Stimulated activated naive CD8-positive, alpha-beta T cell treated with anti-CD3 and anti-CD28 coated beads, Interleukin-15, Interleukin-2, amounts not matched to agents 100 ng/mL and 50 ng/mL, for 24 hours (primary cell): ENCODE results near the gene FBH1.
A peak's percentile ranks its signal among the peaks of the same experiment; 100 is the strongest.
"Not testable (repeated sequence)": the region's sequence is repeated elsewhere in the genome, so short reads cannot be mapped to it uniquely, and the experiment has no call there.

Source experiments
- H3K27ac Mint-ChIP-seq: one replicate; pipeline ENCODE4 v1.8.0; 2021; ENCODE audit warnings: mild to moderate bottlenecking, mixed read lengths
- H3K27me3 Mint-ChIP-seq: one replicate; pipeline ENCODE4 v1.8.0; 2021; ENCODE audit warnings: mixed read lengths
- H3K36me3 Mint-ChIP-seq: one replicate; pipeline ENCODE4 v1.8.0; 2021; ENCODE audit warnings: low read depth, mixed read lengths
- H3K4me1 Mint-ChIP-seq: one replicate; pipeline ENCODE4 v1.8.0; 2021; ENCODE audit warnings: low read depth, mixed read lengths
- H3K4me3 Mint-ChIP-seq: one replicate; pipeline ENCODE4 v1.8.0; 2021; ENCODE audit warnings: mild to moderate bottlenecking, mixed read lengths
- H3K9me3 Mint-ChIP-seq: one replicate; pipeline ENCODE4 v1.8.0; 2021; ENCODE audit warnings: mixed read lengths

FBH1 gene

DNA sequence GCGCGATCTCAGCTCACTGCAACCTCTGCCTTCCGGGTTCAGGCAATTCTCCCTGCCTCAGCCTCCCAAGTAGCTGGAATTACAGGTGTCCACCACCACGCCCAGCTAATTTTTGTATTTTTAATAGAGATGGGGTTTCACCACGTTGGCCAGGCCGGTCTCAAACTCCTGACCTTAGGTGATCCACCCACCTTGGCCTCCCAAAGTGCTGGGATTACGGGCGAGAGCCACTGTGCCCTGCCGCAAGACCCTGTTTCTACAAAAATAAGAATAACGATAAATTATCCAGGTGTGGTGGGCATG lies 70.9 kb downstream of the FBH1 start:
- H3K9me3 Mint-ChIP-seq, H3K27ac Mint-ChIP-seq, H3K27me3 Mint-ChIP-seq, H3K4me3 Mint-ChIP-seq, H3K4me1 Mint-ChIP-seq: not testable (repeated sequence)
- H3K36me3 Mint-ChIP-seq = peaks cover 70% of the 10 kb centered on the region

GRCh38 chr10:5961405-5962100 lies 71.5 kb downstream of the FBH1 start:
- H3K9me3 Mint-ChIP-seq = no peaks in the 10 kb centered on the region
- peaks cover 64% of the 10 kb centered on the region for H3K36me3 Mint-ChIP-seq
- H3K4me3 Mint-ChIP-seq = no peak overlapping the region

GRCh38 chr10:5962358-5962940 lies 72.4 kb downstream of the FBH1 start:
- H3K36me3 Mint-ChIP-seq = peaks cover 64% of the 10 kb centered on the region
- not testable (repeated sequence) for H3K27ac Mint-ChIP-seq, H3K9me3 Mint-ChIP-seq, H3K4me3 Mint-ChIP-seq, H3K27me3 Mint-ChIP-seq, H3K4me1 Mint-ChIP-seq

More at GRCh38 chr10:5961405-5962100, 71.5 kb downstream of the FBH1 start:
- H3K27me3 Mint-ChIP-seq = no peaks in the 10 kb centered on the region
- H3K4me1 Mint-ChIP-seq = no peaks in the 10 kb centered on the region
- no peak overlapping the region for H3K27ac Mint-ChIP-seq

DNA sequence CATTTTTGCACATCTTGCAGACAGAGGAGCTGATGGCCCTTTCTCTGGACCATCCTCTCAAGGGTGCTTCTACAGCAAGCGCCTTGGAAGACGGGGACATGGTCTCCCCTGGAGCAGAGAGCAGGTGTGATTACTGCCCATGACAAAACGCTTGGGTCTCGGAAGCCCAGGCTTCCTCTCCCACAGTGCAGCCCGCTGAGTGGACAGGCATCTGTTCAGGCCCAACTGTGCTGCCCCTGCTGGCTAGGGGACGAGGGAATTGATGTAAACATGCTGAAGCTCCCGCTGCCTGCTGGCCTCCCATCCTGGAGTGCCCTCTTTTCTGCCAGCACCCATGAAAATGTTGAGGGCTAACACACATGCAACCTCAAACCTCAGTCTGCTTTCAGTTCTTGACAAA lies 73.0 kb downstream of the FBH1 start:
- no peaks in the 10 kb centered on the region for H3K4me1 Mint-ChIP-seq

DNA sequence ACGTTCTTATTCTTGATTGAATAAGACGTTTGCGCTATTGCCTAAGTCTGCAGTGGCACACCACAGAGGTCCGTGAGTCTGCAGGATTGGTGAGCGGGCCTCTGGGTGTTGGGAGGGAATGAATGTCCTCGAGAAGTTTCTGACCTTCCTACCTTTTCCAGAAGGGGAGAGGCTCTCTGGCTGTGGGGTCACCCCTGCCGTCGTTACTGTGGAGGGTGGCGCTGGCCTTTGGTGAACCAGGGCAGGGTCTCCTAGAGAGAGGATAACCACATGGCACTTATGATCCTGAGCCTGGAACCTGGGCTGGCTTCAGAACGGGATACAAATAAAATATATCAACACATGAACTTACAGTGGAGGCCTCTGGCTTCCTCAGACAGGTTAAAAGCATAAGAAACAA lies 73.5 kb downstream of the FBH1 start:
- no peaks in the 10 kb centered on the region for H3K27me3 Mint-ChIP-seq
- no peaks in the 10 kb centered on the region for H3K4me1 Mint-ChIP-seq
- H3K27ac Mint-ChIP-seq = no peak overlapping the region
- no peak overlapping the region for H3K4me3 Mint-ChIP-seq
- peaks cover 66% of the 10 kb centered on the region for H3K36me3 Mint-ChIP-seq
- H3K9me3 Mint-ChIP-seq = no peaks in the 10 kb centered on the region

More for the DNA sequence above, 73.0 kb downstream of the FBH1 start:
- Mint-ChIP-seq H3K27me3 (no peaks in the 10 kb centered on the region), H3K36me3 (peaks cover 66% of the 10 kb centered on the region), H3K9me3 (no peaks in the 10 kb centered on the region), H3K4me3 (no peak overlapping the region), H3K27ac (no peak overlapping the region)

DNA sequence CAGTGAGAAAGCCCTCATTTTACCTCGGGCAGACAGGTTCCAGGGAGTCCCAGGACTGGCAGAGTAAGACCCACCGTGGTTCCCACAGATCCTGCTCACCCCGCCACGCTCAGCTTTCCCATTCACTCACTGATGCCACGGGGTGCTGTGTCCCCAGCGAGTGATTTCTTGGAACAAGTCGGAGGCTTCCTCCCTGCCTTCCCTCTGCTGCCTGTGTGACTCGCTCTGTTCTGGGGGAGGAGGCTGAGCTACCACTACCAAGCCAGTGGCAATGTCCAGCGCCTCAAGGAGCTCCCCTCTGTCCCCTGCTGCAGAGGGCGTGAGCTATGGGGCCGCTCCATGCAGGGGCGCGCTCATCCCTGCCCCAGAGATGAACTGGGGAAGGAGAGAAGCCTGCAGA lies 74.7 kb downstream of the FBH1 start:
- Mint-ChIP-seq H3K27ac (no peak overlapping the region), H3K4me3 (no peak overlapping the region), H3K4me1 (no peaks in the 10 kb centered on the region), H3K9me3 (no peaks in the 10 kb centered on the region), H3K36me3 (peaks cover 63% of the 10 kb centered on the region), H3K27me3 (no peaks in the 10 kb centered on the region)

DNA sequence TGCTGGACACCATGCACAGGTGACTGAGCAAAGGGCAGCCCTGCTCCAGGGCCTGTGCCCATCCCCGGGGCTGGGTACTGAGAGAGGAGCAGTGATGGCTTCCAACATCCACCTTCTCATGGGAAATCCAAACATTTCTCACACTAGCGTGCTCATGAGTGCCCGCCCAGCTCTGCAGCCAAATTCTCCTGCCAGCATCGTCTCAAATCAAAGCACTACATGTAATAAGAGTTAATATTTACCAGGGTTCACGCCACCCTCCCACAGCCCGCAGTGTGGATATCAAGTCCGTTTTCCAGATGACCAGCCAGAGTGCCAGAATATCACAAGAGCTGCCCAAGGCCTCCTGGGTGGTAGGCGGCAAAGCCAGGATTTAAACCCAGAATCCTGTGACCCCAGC lies 75.2 kb downstream of the FBH1 start:
- H3K27me3 Mint-ChIP-seq = no peaks in the 10 kb centered on the region
- H3K4me3 Mint-ChIP-seq = no peak overlapping the region
- peaks cover 3% of the 10 kb centered on the region for H3K4me1 Mint-ChIP-seq
- peaks cover 62% of the 10 kb centered on the region for H3K36me3 Mint-ChIP-seq
- H3K9me3 Mint-ChIP-seq = no peaks in the 10 kb centered on the region
- H3K27ac Mint-ChIP-seq = no peak overlapping the region

DNA sequence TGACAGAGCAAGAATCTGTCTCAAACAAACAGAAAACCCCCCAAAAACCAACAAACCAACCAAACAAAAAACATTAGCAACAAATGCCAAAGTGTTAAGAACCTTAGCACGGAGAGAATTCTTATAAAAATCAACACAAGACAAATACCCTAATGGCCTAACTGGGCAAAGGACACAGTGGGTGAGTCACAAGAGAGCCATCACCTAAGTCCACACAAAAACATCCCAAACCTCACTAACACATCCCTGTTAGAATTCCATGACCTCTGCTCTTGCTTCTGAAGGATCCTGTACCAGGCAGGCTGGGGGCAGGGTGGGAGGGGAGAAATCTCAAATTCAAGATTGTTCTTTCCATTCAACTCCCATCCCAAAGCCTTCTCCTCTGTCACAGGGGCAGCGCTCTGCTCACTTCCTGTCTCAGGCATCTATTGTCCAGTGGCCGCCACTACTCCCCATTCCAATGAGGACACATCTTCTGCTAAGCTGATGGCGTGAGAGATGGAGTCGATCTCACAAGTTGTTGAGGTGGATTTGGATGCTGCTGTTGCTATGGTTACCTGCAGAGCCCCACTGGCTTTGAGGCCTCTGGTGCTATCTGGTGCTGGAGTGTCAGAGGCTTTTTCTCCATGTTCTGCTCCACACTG lies 78.1 kb downstream of the FBH1 start:
- Mint-ChIP-seq H3K27ac (no peak overlapping the region), H3K36me3 (peaks cover 39% of the 10 kb centered on the region), H3K9me3 (no peaks in the 10 kb centered on the region)

DNA sequence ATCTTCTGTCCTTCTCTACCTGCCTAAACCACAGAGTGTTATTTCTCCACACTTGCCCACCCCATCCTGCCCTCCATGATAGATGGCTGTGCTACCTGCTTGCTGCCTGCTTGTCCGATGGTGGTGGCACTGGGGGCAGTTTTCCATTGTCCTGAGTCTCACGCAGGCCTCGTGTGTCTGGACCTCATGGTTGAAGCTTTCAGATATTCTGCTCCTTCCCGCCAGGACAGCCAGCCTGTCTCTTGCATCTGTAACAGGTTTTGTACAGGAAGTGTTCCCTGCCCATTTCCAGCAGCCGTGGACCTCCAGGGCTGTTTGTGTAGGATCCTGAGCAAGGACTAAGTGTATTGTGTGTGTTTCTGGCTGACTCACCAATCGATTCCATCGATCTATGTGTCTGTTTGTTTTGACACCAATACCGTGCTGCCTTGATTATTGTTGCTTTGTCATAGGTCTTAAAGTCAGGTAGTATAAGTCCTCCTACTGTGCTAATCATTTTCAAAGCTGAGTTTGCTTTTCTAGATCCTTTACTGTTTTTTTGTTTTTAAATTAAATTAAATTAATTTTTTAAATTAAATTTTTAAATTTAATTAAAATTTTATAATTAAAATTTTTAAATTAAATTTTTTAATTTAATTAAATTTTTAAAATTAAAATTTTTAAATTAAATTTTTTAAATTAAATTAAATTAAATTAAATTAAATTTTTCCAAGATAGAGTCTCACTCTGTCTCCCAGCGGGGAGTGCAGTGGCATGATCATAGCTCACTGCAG lies 78.8 kb downstream of the FBH1 start:
- Mint-ChIP-seq H3K27me3 (no peaks in the 10 kb centered on the region), H3K27ac (no peak overlapping the region), H3K4me3 (no peak overlapping the region), H3K36me3 (peaks cover 33% of the 10 kb centered on the region), H3K4me1 (peaks cover 37% of the 10 kb centered on the region), H3K9me3 (no peaks in the 10 kb centered on the region)

More for the DNA sequence above, 78.1 kb downstream of the FBH1 start:
- H3K27me3 Mint-ChIP-seq = no peaks in the 10 kb centered on the region
- H3K4me3 Mint-ChIP-seq = no peak overlapping the region
- H3K4me1 Mint-ChIP-seq = peaks cover 30% of the 10 kb centered on the region

GRCh38 chr10:5970066-5970465 lies 80.0 kb downstream of the FBH1 start:
- Mint-ChIP-seq H3K36me3 (peaks cover 35% of the 10 kb centered on the region), H3K9me3 (no peaks in the 10 kb centered on the region), H3K27ac (no peak overlapping the region), H3K4me3 (no peak overlapping the region), H3K4me1 (peaks cover 48% of the 10 kb centered on the region), H3K27me3 (no peaks in the 10 kb centered on the region)

DNA sequence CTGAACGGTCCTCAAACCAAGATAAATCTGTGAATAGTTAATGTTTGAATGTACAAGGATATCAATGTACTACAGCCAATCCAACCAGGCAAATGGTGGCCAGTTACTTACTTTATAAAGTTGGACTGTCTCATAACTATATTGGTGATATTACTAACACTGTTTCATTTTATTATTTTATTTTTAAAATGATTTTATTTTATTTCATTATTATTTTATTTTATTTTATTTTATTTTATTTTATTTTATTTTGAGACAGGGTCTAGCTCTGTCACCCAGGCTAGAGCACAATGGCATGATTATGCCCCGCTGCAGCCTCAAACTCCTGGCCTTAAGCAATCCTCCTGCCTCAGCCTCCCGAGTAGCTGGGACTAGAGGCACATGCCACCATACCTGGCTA lies 80.5 kb downstream of the FBH1 start:
- no peaks in the 10 kb centered on the region for H3K9me3 Mint-ChIP-seq
- H3K27me3 Mint-ChIP-seq = no peaks in the 10 kb centered on the region
- no peak overlapping the region for H3K27ac Mint-ChIP-seq
- no peak overlapping the region for H3K4me3 Mint-ChIP-seq
- H3K36me3 Mint-ChIP-seq = peaks cover 33% of the 10 kb centered on the region
- peaks cover 52% of the 10 kb centered on the region for H3K4me1 Mint-ChIP-seq

DNA sequence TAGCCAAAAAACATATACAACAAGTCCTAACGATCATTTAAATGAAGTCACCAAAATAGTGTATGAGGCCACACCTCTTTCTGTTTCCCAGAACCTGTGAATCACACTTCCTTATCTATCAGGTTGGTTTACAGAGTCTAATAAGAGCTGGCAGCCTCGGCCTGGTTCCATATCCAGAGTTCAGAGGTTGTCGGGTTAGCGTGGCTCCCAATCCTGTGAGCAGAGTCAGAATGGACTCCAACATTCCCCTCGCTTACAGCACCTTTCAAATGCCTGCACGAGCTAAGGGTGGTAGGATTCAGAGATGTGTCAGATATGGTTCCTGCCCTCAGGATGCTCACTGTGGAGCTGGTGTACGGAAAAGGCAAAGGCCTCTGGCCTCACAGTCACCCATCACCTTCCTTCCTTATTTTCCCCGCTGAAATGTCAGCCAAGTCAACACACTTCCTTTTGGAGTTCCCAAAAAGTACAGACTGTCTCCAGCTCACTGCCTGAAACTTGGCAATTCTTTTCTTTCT lies 81.3 kb downstream of the FBH1 start:
- Mint-ChIP-seq H3K4me3 (no peak overlapping the region), H3K27me3 (no peaks in the 10 kb centered on the region), H3K9me3 (no peaks in the 10 kb centered on the region), H3K36me3 (peaks cover 33% of the 10 kb centered on the region), H3K4me1 (peaks cover 58% of the 10 kb centered on the region), H3K27ac (peak overlapping the region; percentile 14)

- peaks cover 58% of the 10 kb centered on the region for H3K4me1 Mint-ChIP-seq
- H3K36me3 Mint-ChIP-seq = peaks cover 33% of the 10 kb centered on the region
- H3K27me3 Mint-ChIP-seq = no peaks in the 10 kb centered on the region
- no peaks in the 10 kb centered on the region for H3K9me3 Mint-ChIP-seq
- H3K4me3 Mint-ChIP-seq = no peak overlapping the region
- peak overlapping the region; percentile 2 for H3K27ac Mint-ChIP-seq
Observed at GRCh38 chr10:5971886-5972285, 81.8 kb downstream of the FBH1 start.

DNA sequence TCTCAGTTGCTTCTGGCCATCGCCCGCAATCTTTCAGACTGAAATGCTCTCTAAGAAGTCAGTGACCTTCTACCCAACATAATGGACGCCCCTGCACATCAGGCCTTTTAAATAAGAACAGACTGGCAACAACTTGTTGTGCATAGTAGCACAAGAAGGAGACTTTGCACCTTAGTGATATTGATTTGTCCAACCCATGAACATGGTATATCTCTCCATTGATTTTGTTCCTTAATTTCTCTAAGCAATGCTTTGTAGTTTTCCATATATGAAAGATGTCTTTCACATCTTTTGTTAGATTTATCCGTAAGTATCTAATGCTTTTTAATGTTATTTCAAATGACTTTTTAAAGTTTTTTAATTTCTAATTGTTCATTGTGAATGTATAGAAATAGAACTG lies 83.0 kb downstream of the FBH1 start:
- Mint-ChIP-seq H3K4me1 (peaks cover 58% of the 10 kb centered on the region), H3K4me3 (no peak overlapping the region), H3K27me3 (no peaks in the 10 kb centered on the region), H3K9me3 (no peaks in the 10 kb centered on the region), H3K36me3 (peaks cover 25% of the 10 kb centered on the region), H3K27ac (no peak overlapping the region)
